Activated CD4-positive, alpha-beta memory T cell treated with anti-CD3 and anti-CD28 coated beads, Interleukin-2, amount 10 ng/mL, durations not matched to agents 7 days and 5 days (primary cell): Measurements from ENCODE around the gene CBX8. TPM values are rescaled to one million over a fixed set of nuclear protein-coding genes. Genes with fewer than 3 reads are reported as not detected.
A peak's percentile ranks its signal among the peaks of the same experiment; 100 is the strongest.

Experiments
- CTCF ChIA-PET: fragments of 350-600 bp; sonication (Branson Sonifier 250); formaldehyde crosslinking; loops from one replicate; lab custom pipeline; 2021; ENCODE audit warnings: antibody characterized with exemption, inconsistent platforms; lab: Charles Lee
- POLR2A ChIA-PET: fragments of 350-600 bp; sonication (Branson Sonifier 250); formaldehyde crosslinking; loops from one replicate; lab custom pipeline; 2021; ENCODE audit warnings: antibody characterized with exemption; lab: Charles Lee
- DNase-seq: peaks from one replicate; pipeline ENCODE4 v3.0.0-alpha.2; 2020
- H3K27ac Mint-ChIP-seq: one replicate; pipeline ENCODE4 v1.8.0; 2021; ENCODE audit warnings: mild to moderate bottlenecking, mixed read lengths
- H3K27me3 Mint-ChIP-seq: one replicate; pipeline ENCODE4 v1.8.0; 2021; ENCODE audit warnings: mixed read lengths
- H3K36me3 Mint-ChIP-seq: one replicate; pipeline ENCODE4 v1.8.0; 2021; ENCODE audit warnings: low read depth, mixed read lengths
- H3K4me1 Mint-ChIP-seq: one replicate; pipeline ENCODE4 v1.8.0; 2021; ENCODE audit warnings: mixed read lengths
- H3K4me3 Mint-ChIP-seq: one replicate; pipeline ENCODE4 v1.8.0; 2021; ENCODE audit warnings: mild to moderate bottlenecking, mixed read lengths
- H3K9me3 Mint-ChIP-seq: one replicate; pipeline ENCODE4 v1.8.0; 2021; ENCODE audit warnings: mixed read lengths
- total RNA-seq, 2 experiments: library from RNA; stranded (reverse); gene quantifications; one replicate each; pipeline ENCODE4 v1.2.3, GENCODE V29; 2021

Gene CBX8
- total RNA-seq: 1 to 10 TPM; 5.7 to 6.7 TPM

DNA sequence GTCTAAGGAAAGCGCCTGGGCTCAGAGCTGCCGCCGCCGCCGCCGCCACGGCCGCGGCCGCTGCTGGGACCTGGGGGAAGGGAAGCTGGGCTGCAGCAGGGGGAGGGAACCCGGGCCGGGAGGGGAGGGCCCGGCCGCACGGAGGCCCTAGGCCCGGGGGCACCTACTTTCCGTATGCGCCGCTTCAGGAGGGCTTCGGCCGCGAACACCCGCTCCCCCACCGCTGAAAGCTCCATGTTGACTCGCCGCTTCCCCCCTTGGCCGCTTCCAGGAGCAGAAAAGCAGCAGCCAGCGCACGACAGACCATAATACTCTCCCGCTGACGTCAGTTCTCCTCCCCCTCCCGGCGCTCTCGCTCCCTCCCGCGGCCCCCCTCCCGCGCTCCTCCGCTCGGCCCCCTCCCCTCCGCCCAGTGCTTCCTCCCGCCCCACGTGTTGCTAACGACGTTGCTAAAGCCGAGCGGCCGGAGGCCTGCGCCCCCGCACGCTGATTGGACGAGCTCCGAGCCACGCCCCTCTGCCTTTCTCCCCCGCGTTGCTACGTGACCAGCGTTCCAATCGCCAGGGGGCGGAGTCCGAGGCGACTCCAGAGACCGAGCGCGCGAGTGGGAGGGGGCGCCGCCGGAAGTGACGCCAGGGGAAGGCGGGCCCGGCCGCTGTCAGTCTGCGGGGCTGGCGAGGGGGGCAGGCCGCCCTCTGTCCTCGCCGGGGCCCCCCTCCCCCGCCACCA lies at the start of gene CBX8:
TSS of gene CBX8 (minus strand) at position 315 of the 729 bp plus-strand sequence. CDS start at position 236, 79 bp downstream.
- H3K4me3 Mint-ChIP-seq: peak within 1 kb of the TSS; percentile 83
- H3K27ac Mint-ChIP-seq: peak within 1 kb of the TSS; percentile 70
- peaks cover 33% of the 10 kb centered on the region for H3K4me1 Mint-ChIP-seq
- peaks cover 44% of the 10 kb centered on the region for H3K27me3 Mint-ChIP-seq
- H3K9me3 Mint-ChIP-seq: no peaks in the 10 kb centered on the region
- H3K36me3 Mint-ChIP-seq: peaks cover 5% of the 10 kb centered on the region
- DNase-seq: peak; percentile 100
- CTCF ChIA-PET: interaction anchor here (0.7 to 3.4 kb wide), 11 partner anchors 12 to 173 kb away, joined by 3 to 23 read pairs (median 6); partner anchors contain the start of gene CBX4
- POLR2A ChIA-PET: interaction anchor here (0.6 to 4.0 kb wide), 10 partner anchors 10 to 304 kb away, joined by 3 to 58 read pairs (median 5); partner anchors contain the start of genes CBX4 and GAA

GRCh38 chr17:79845601-79845949 lies 48.7 kb upstream of the CBX8 start:
- Mint-ChIP-seq H3K9me3 (no peaks in the 10 kb centered on the region), H3K27ac (no peak overlapping the region), H3K36me3 (no peaks in the 10 kb centered on the region), H3K4me3 (no peak overlapping the region), H3K27me3 (peaks cover 58% of the 10 kb centered on the region), H3K4me1 (peaks cover 20% of the 10 kb centered on the region)
- ChIA-PET CTCF (interaction anchor here (0.9 to 1.9 kb wide), 6 partner anchors 13 to 125 kb away, joined by 3 to 5 read pairs (median 4); no protein-coding TSS in a partner anchor), POLR2A (interaction anchor here (1.4 kb wide), 1 partner anchor 28 kb away, joined by 5 read pairs; no protein-coding TSS in a partner anchor)
- no peak for DNase-seq

- no peaks in the 10 kb centered on the region for H3K9me3 Mint-ChIP-seq
- H3K27me3 Mint-ChIP-seq: peaks cover 60% of the 10 kb centered on the region
- H3K27ac Mint-ChIP-seq: no peak overlapping the region
- DNase-seq: peak; percentile 59
- ChIA-PET CTCF (interaction anchor here (0.7 to 1.8 kb wide), 7 partner anchors 9 to 125 kb away, joined by 3 to 5 read pairs (median 3); partner anchors contain the start of gene CBX8), POLR2A (no interaction called here)
- no peak overlapping the region for H3K4me3 Mint-ChIP-seq
- peaks cover 20% of the 10 kb centered on the region for H3K4me1 Mint-ChIP-seq
- H3K36me3 Mint-ChIP-seq: no peaks in the 10 kb centered on the region
Observed at GRCh38 chr17:79844869-79845600, 48.2 kb upstream of the CBX8 start.

- no peak for DNase-seq
Observed at GRCh38 chr17:79843816-79844800, 47.2 kb upstream of the CBX8 start.

GRCh38 chr17:79843474-79843815 lies 46.6 kb upstream of the CBX8 start:
- Mint-ChIP-seq H3K27me3 (peaks cover 56% of the 10 kb centered on the region), H3K4me1 (peaks cover 23% of the 10 kb centered on the region), H3K4me3 (peak overlapping the region; percentile 59), H3K27ac (no peak overlapping the region), H3K36me3 (peaks cover under 1% of the 10 kb centered on the region), H3K9me3 (no peaks in the 10 kb centered on the region)
- ChIA-PET POLR2A (no interaction called here), CTCF (no interaction called here)
- DNase-seq: peak; percentile 29

More at GRCh38 chr17:79843816-79844800, 47.2 kb upstream of the CBX8 start:
- no peaks in the 10 kb centered on the region for H3K9me3 Mint-ChIP-seq
- peaks cover 62% of the 10 kb centered on the region for H3K27me3 Mint-ChIP-seq
- no peaks in the 10 kb centered on the region for H3K36me3 Mint-ChIP-seq
- POLR2A ChIA-PET: no interaction called here
- peak overlapping the region; percentile 59 for H3K4me3 Mint-ChIP-seq
- CTCF ChIA-PET: interaction anchor here (0.7 to 1.8 kb wide), 6 partner anchors 10 to 98 kb away, joined by 3 to 5 read pairs (median 3); partner anchors contain the start of gene CBX8
- no peak overlapping the region for H3K27ac Mint-ChIP-seq
- peaks cover 23% of the 10 kb centered on the region for H3K4me1 Mint-ChIP-seq

- H3K36me3 Mint-ChIP-seq: peaks cover 6% of the 10 kb centered on the region
- no peaks in the 10 kb centered on the region for H3K9me3 Mint-ChIP-seq
- peaks cover 50% of the 10 kb centered on the region for H3K27me3 Mint-ChIP-seq
- ChIA-PET POLR2A (interaction anchor here (1.4 to 5.1 kb wide), 3 partner anchors 8 to 45 kb away, joined by 4 to 58 read pairs (median 52); partner anchors contain the start of gene CBX8), CTCF (no interaction called here)
- peak overlapping the region; percentile 10 for H3K4me3 Mint-ChIP-seq
- no peak overlapping the region for H3K27ac Mint-ChIP-seq
- H3K4me1 Mint-ChIP-seq: peaks cover 27% of the 10 kb centered on the region
- DNase-seq: no peak
Observed at GRCh38 chr17:79842656-79843473, 46.0 kb upstream of the CBX8 start.

DNA sequence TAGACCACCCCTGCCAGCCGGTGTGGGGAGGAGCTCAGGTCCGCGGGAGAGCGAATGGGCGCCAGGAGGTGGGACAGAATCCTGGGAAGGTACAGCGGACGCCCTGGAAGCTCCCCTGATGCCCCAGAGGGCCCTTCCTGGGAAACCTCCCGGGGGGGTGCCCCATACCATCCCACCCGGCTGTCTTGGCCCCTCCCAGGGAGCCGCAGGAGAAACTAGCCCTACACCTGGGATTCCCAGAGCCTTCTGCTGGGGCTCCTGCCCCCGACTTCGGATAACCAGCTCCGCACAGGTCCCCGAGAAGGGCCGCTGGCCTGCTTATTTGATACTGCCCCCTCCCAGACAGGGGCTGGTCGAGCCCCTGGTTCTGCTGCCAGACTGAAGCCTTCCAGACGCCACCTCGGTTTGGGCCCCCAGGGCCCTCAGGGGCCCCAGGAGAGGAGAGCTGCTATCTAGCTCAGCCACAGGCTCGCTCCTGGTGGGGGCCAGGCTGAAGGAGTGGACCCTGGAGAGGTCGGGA lies 45.3 kb upstream of the CBX8 start:
- H3K27me3 Mint-ChIP-seq: peaks cover 47% of the 10 kb centered on the region
- peaks cover 10% of the 10 kb centered on the region for H3K36me3 Mint-ChIP-seq
- peak overlapping the region; percentile 30 for H3K4me3 Mint-ChIP-seq
- DNase-seq: no peak
- H3K4me1 Mint-ChIP-seq: peaks cover 32% of the 10 kb centered on the region
- ChIA-PET POLR2A (interaction anchor here (1.4 to 5.1 kb wide), 4 partner anchors 9 to 44 kb away, joined by 4 to 58 read pairs (median 28); partner anchors contain the start of gene CBX8), CTCF (no interaction called here)
- H3K27ac Mint-ChIP-seq: no peak overlapping the region
- H3K9me3 Mint-ChIP-seq: no peaks in the 10 kb centered on the region

DNA sequence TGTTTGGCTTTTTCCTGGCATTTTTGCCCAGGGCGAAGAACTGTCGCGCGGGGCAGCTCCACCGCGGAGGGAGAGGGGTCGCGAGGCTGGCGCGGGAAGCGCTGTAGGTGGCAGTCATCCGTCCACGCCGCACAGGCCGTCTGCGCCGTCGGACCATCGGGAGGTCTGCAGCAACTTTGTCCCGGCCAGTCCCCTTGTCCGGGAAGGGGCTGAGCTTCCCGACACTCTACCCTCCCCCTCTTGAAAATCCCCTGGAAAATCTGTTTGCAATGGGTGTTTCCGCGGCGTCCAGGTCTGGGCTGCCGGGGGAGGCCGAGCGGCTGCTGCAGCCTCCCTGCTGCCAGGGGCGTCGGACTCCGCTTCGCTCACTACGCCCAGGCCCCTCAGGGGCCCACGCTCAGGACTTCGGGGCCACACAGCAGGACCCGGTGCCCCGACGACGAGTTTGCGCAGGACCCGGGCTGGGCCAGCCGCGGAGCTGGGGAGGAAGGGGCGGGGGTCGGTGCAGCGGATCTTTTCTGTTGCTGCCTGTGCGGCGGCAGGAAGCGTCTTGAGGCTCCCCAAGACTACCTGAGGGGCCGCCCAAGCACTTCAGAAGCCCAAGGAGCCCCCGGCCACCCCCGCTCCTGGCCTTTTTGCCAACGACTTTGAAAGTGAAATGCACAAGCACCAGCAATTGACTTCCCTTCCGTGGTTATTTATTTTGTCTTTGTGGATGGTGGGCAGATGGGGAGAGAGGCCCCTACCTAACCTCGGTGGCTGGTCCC lies 44.7 kb upstream of the CBX8 start:
- Mint-ChIP-seq H3K4me1 (peaks cover 39% of the 10 kb centered on the region), H3K27me3 (peaks cover 47% of the 10 kb centered on the region), H3K36me3 (peaks cover 14% of the 10 kb centered on the region), H3K27ac (no peak overlapping the region), H3K4me3 (peak overlapping the region; percentile 30), H3K9me3 (no peaks in the 10 kb centered on the region)
- DNase-seq: no peak
- POLR2A ChIA-PET: interaction anchor here (1.1 to 5.1 kb wide), 6 partner anchors 10 to 44 kb away, joined by 3 to 58 read pairs (median 5); partner anchors contain the start of gene CBX8
- CTCF ChIA-PET: interaction anchor here (1.3 to 3.3 kb wide), 4 partner anchors 11 to 46 kb away, joined by 3 to 23 read pairs (median 7); partner anchors contain the start of gene CBX8

DNA sequence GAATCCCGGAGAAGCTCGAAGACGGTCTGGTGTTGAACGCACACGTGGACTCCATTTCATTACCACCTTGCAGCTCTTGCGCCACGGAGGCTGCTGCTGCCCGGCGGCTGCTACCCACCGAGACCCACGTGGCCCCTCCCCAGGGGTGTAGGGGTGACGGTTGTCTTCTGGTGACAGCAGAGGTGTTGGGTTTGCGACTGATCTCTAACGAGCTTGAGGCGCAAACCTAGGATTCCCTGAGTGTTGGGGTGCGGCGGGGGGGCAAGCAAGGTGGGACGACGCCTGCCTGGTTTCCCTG lies 44.1 kb upstream of the CBX8 start:
- H3K4me1 Mint-ChIP-seq: peaks cover 40% of the 10 kb centered on the region
- H3K4me3 Mint-ChIP-seq: no peak overlapping the region
- H3K27ac Mint-ChIP-seq: no peak overlapping the region
- POLR2A ChIA-PET: interaction anchor here (1.1 to 5.1 kb wide), 5 partner anchors 23 to 43 kb away, joined by 3 to 58 read pairs (median 6); partner anchors contain the start of gene CBX8
- H3K9me3 Mint-ChIP-seq: no peaks in the 10 kb centered on the region
- DNase-seq: no peak
- peaks cover 16% of the 10 kb centered on the region for H3K36me3 Mint-ChIP-seq
- CTCF ChIA-PET: interaction anchor here (1.2 to 3.3 kb wide), 6 partner anchors 11 to 45 kb away, joined by 3 to 23 read pairs (median 4); partner anchors contain the start of gene CBX8
- peaks cover 42% of the 10 kb centered on the region for H3K27me3 Mint-ChIP-seq

DNA sequence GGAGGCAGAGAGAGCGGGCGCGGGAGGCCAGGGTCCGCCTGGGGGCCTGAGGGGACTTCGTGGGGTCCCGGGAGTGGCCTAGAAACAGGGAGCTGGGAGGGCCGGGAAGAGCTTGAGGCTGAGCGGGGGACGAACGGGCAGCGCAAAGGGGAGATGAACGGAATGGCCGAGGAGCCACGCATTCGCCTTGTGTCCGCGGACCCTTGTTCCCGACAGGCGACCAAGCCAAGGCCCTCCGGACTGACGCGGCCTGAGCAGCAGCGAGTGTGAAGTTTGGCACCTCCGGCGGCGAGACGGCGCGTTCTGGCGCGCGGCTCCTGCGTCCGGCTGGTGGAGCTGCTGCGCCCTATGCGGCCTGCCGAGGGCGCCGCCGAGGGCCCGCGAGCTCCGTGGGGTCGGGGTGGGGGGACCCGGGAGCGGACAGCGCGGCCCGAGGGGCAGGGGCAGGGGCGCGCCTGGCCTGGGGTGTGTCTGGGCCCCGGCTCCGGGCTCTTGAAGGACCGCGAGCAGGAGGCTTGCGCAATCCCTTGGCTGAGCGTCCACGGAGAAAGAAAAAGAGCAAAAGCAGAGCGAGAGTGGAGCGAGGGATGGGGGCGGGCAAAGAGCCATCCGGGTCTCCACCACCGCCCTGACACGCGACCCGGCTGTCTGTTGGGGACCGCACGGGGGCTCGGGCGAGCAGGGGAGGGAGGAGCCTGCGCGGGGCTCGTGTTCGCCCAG lies 43.6 kb upstream of the CBX8 start:
- peak; percentile 46 for DNase-seq
- Mint-ChIP-seq H3K36me3 (peaks cover 20% of the 10 kb centered on the region), H3K27ac (peak overlapping the region; percentile 31), H3K4me3 (peak overlapping the region; percentile 51), H3K4me1 (peaks cover 39% of the 10 kb centered on the region), H3K9me3 (no peaks in the 10 kb centered on the region), H3K27me3 (peaks cover 37% of the 10 kb centered on the region)
- CTCF ChIA-PET: interaction anchor here (1.1 to 3.3 kb wide), 11 partner anchors 10 to 84 kb away, joined by 3 to 23 read pairs (median 5); partner anchors contain the start of gene CBX8
- POLR2A ChIA-PET: interaction anchor here (0.6 to 5.1 kb wide), 13 partner anchors 10 to 925 kb away, joined by 3 to 58 read pairs (median 5); partner anchors contain the start of genes CBX2 and CBX8
